ENCODE measurements around the gene GLB1L.
A peak's percentile ranks its signal among the peaks of the same experiment; 100 is the strongest.

GLB1L gene

GRCh38 chr2:219252570-219252899, 7.3 kb upstream of the GLB1L start:
- DNase-seq, result no peak

GRCh38 chr2:219252084-219252483, 6.8 kb upstream of the GLB1L start:
- no peak for DNase-seq

- no peak for DNase-seq
These were observed 6.4 kb upstream of the GLB1L start for GRCh38 chr2:219251656-219252055.

GRCh38 chr2:219250049-219250781, 5.0 kb upstream of the GLB1L start:
- DNase-seq, result no peak

- DNase-seq, result peak; percentile 50
These were observed 4.1 kb upstream of the GLB1L start for GRCh38 chr2:219249203-219249980.

GRCh38 chr2:219248845-219249202, 3.6 kb upstream of the GLB1L start:
- no peak for DNase-seq

- no peak for DNase-seq
These were observed 2.7 kb upstream of the GLB1L start for GRCh38 chr2:219247678-219248642.

- no peak for DNase-seq
These were observed 1.3 kb upstream of the GLB1L start for GRCh38 chr2:219246559-219246958.

- DNase-seq, result no peak
These were observed 621 bp upstream of the GLB1L start for GRCh38 chr2:219245899-219246230.

GRCh38 chr2:219244789-219245147, 476 bp downstream of the GLB1L start:
- no peak for DNase-seq

GRCh38 chr2:219243291-219243761, 1.9 kb downstream of the GLB1L start:
- no peak for DNase-seq

- DNase-seq, result no peak
These were observed 10.9 kb downstream of the GLB1L start for GRCh38 chr2:219234331-219234730.

- DNase-seq, result no peak
These were observed 15.1 kb downstream of the GLB1L start for GRCh38 chr2:219230059-219230540.

- peak; percentile 93 for DNase-seq
These were observed 15.8 kb downstream of the GLB1L start, which contains the start of the genes ANKZF1 and ATG9A for GRCh38 chr2:219229305-219230058. Gene ANKZF1, plus strand, starts transcription at chr2:219229806. Its CDS starts 452 bp downstream, at chr2:219230258. Gene ATG9A, minus strand, starts transcription at chr2:219229636. Its CDS starts 1,612 bp downstream, at chr2:219228024.

GRCh38 chr2:219228911-219229304, 16.3 kb downstream of the GLB1L start:
- no peak for DNase-seq

GRCh38 chr2:219228041-219228910, 17.0 kb downstream of the GLB1L start:
- DNase-seq, result no peak

GRCh38 chr2:219225350-219225749, 19.9 kb downstream of the GLB1L start:
- no peak for DNase-seq

GRCh38 chr2:219223831-219224610, 21.2 kb downstream of the GLB1L start:
- no peak for DNase-seq

- no peak for DNase-seq
These were observed 23.2 kb downstream of the GLB1L start for GRCh38 chr2:219221957-219222518.
